NB4 (cell line): ENCODE measurements around the gene POLRMT.

Source experiments
- CTCF ChIP-seq: IDR thresholded peaks from one replicate; pipeline ENCODE4 v1.5.1; 2012; ENCODE audit warnings: low read depth, low read length
- MAX ChIP-seq: IDR thresholded peaks from 2 replicates; pipeline ENCODE4 v1.6.1; 2011; ENCODE audit warnings: low read depth, low read length
- POLR2A ChIP-seq: IDR thresholded peaks from 2 replicates; pipeline ENCODE4 v1.6.1; 2011; ENCODE audit warnings: mild to moderate bottlenecking; ENCODE audit not compliant: insufficient read length; ENCODE audit errors: extremely low read depth

- no peak for TF ChIP-seq POLR2A
- no peak for TF ChIP-seq CTCF
- no peak for TF ChIP-seq MAX
These were observed 17.9 kb upstream of the POLRMT start for GRCh38 chr19:651114-651818.
